Neutrophil (primary cell): ENCODE results near the gene ZNRF2.

ENCODE experiments used
- H3K27ac ChIP-seq: fragments of 200-600 bp; sonication (generic); 2 replicates; pipeline ENCODE4 v1.5.1; 2016; ENCODE audit warnings: mild to moderate bottlenecking, moderate library complexity
- H3K27me3 ChIP-seq: fragments of 200-600 bp; sonication (generic); 2 replicates; pipeline ENCODE4 v1.6.0; 2016; ENCODE audit warnings: mild to moderate bottlenecking
- H3K36me3 ChIP-seq: fragments of 200-600 bp; sonication (generic); 2 replicates; pipeline ENCODE4 v1.5.1; 2017
- H3K4me1 ChIP-seq, 2 experiments: fragments of 200-600 bp in 1 of 2; sonication (generic) in 1 of 2; 1 replicate in 1 of 2; 2 replicates in 1 of 2; pipeline versions ENCODE4 v1.5.1 to v1.6.1; 2013 to 2016; ENCODE audit warnings: low read depth in 1 of 2, low read length in 1 of 2, mild to moderate bottlenecking in 1 of 2, moderate library complexity in 1 of 2; ENCODE audit not compliant: control insufficient read depth in 1 of 2, insufficient read depth in 1 of 2
- H3K4me3 ChIP-seq, 2 experiments: fragments of 200-600 bp in 1 of 2; sonication (generic) in 1 of 2; 1 replicate in 1 of 2; 2 replicates in 1 of 2; pipeline ENCODE4 v1.5.1; 2013 to 2016; ENCODE audit warnings: low read depth in 1 of 2, low read length in 1 of 2, mild to moderate bottlenecking in 1 of 2, moderate library complexity in 1 of 2
- H3K9me3 ChIP-seq: fragments of 200-600 bp; sonication (generic); 2 replicates; pipeline ENCODE4 v1.5.1; 2016
- TF ChIP-seq, protein P1 (sequence below): fragments of 200-600 bp; sonication (generic); IDR thresholded peaks from 2 replicates; pipeline ENCODE4 v1.5.1; 2016; ENCODE audit warnings: antibody characterized with exemption

Gene ZNRF2

DNA sequence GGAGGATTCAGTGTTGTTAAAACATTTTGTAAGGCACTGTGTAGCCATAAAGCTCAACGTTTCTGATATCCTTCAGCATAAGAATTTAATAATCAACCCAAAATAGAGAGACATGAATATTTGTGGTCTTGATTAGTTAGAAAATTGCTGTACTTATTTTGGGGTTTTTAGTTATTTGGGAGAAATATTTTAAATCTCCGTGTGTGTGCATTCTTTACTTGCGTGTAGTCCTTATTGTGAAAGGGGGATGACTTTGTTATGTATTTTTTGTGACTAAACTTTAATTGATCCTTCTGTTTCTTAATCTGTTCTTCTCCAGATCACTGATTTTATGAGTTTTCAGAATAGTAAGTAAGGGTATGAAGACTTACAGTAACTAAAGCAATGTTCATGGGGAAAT is 81.2 kb downstream of the ZNRF2 start:
- no peak overlapping the region for H3K4me3 ChIP-seq
- H3K27ac ChIP-seq = no peak overlapping the region
- no peaks in the 10 kb centered on the region for H3K27me3 ChIP-seq
- no peaks in the 10 kb centered on the region for H3K4me1 ChIP-seq
- no peaks in the 10 kb centered on the region for H3K36me3 ChIP-seq
- no peaks in the 10 kb centered on the region for H3K9me3 ChIP-seq
- TF ChIP-seq, protein P1, sequence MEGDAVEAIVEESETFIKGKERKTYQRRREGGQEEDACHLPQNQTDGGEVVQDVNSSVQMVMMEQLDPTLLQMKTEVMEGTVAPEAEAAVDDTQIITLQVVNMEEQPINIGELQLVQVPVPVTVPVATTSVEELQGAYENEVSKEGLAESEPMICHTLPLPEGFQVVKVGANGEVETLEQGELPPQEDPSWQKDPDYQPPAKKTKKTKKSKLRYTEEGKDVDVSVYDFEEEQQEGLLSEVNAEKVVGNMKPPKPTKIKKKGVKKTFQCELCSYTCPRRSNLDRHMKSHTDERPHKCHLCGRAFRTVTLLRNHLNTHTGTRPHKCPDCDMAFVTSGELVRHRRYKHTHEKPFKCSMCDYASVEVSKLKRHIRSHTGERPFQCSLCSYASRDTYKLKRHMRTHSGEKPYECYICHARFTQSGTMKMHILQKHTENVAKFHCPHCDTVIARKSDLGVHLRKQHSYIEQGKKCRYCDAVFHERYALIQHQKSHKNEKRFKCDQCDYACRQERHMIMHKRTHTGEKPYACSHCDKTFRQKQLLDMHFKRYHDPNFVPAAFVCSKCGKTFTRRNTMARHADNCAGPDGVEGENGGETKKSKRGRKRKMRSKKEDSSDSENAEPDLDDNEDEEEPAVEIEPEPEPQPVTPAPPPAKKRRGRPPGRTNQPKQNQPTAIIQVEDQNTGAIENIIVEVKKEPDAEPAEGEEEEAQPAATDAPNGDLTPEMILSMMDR = no peak

GRCh38 chr7:30366606-30367005 is 82.2 kb downstream of the ZNRF2 start:
- Histone ChIP-seq H3K4me1 (no peaks in the 10 kb centered on the region), H3K4me3 (no peak overlapping the region)

GRCh38 chr7:30367561-30367960 is 83.2 kb downstream of the ZNRF2 start:
- Histone ChIP-seq H3K4me3 (no peak overlapping the region), H3K9me3 (no peaks in the 10 kb centered on the region), H3K27ac (no peak overlapping the region), H3K36me3 (peaks cover 14% of the 10 kb centered on the region), H3K27me3 (no peaks in the 10 kb centered on the region), H3K4me1 (no peaks in the 10 kb centered on the region)
- TF ChIP-seq, protein P1 = no peak

More at GRCh38 chr7:30366606-30367005, 82.2 kb downstream of the ZNRF2 start:
- H3K27me3 ChIP-seq = no peaks in the 10 kb centered on the region
- no peak overlapping the region for H3K27ac ChIP-seq
- peaks cover 4% of the 10 kb centered on the region for H3K36me3 ChIP-seq
- no peaks in the 10 kb centered on the region for H3K9me3 ChIP-seq
- TF ChIP-seq, protein P1 = no peak

DNA sequence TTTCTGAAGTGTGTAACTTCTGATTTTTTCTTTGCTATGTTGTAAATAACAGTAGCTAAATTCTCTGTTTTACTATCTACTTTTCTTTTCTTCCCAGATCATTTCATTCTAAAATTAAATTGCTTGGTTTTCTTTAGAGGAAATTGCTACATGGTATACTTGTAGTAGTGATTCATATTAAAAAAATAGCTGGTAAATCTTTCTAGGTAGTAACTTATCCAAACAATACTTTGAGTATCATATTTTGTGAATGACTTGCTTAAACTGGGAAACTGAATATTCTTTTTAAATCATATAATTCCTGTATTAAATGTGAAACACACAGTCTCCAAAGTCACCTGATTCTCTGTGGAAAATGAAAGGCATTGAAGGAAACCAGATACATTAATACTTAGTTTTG is 85.5 kb downstream of the ZNRF2 start:
- peaks cover 15% of the 10 kb centered on the region for H3K36me3 ChIP-seq
- no peak overlapping the region for H3K27ac ChIP-seq
- no peaks in the 10 kb centered on the region for H3K4me1 ChIP-seq
- TF ChIP-seq, protein P1 = no peak
- no peaks in the 10 kb centered on the region for H3K27me3 ChIP-seq
- H3K9me3 ChIP-seq = no peaks in the 10 kb centered on the region
- H3K4me3 ChIP-seq = no peak overlapping the region

DNA sequence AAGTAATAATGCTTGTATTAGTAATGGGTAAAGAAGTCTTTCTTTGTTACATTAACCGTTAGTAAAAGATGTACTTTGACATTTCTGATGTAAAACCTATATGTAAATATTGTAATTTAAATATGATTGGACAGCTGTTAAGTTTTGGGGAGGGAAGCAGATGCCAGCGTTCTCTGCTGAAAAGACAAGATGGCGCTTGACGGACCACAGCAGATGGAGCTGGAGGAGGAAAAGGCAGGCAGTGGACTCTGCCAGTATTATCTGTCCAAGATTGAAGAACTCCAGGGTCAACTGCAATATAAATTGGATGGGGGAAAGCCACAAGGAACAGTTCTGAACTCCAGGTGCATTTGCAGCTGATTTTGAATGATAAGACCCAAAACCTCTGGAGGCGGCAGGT is 86.9 kb downstream of the ZNRF2 start:
- Histone ChIP-seq H3K27ac (no peak overlapping the region), H3K9me3 (no peaks in the 10 kb centered on the region), H3K4me3 (no peak overlapping the region), H3K27me3 (no peaks in the 10 kb centered on the region), H3K36me3 (peaks cover 15% of the 10 kb centered on the region), H3K4me1 (no peaks in the 10 kb centered on the region)
- TF ChIP-seq, protein P1 = no peak

GRCh38 chr7:30378275-30378674 is 93.9 kb downstream of the ZNRF2 start:
- Histone ChIP-seq H3K4me1 (no peaks in the 10 kb centered on the region), H3K36me3 (no peaks in the 10 kb centered on the region), H3K27ac (no peak overlapping the region), H3K9me3 (no peaks in the 10 kb centered on the region), H3K4me3 (no peak overlapping the region), H3K27me3 (no peaks in the 10 kb centered on the region)
- TF ChIP-seq, protein P1 = no peak
